Activated T-cell treated with anti-CD3 and anti-CD28 coated beads for 48 hours (primary cell): ENCODE results near the gene TNIP2.
A peak's percentile ranks its signal among the peaks of the same experiment; 100 is the strongest.

Experiments
- DNase-seq: peaks from one replicate; pipeline ENCODE4 v3.0.0-alpha.2; 2020; ENCODE audit warnings: low read depth

The TNIP2 gene

DNA sequence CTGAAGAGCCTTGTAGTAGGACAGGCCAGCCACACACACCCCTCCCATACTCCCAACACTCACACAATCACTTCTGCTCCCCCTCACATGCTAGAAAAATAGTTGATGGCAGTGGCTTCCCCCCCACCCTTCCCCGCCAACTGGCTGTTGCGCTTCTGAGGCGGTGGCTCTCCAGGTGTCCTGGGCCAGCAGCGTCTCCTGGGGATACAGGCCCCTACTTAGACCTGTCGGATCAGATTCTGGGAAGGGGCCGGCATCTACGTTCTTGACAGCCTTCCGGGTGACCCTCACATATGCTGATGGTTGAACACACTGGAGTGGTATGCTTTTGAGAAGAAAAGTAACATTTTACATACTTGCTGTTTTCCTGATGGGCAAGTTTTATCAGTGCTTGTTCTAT, 39.9 kb downstream of the TNIP2 start:
- DNase-seq: no peak

DNA sequence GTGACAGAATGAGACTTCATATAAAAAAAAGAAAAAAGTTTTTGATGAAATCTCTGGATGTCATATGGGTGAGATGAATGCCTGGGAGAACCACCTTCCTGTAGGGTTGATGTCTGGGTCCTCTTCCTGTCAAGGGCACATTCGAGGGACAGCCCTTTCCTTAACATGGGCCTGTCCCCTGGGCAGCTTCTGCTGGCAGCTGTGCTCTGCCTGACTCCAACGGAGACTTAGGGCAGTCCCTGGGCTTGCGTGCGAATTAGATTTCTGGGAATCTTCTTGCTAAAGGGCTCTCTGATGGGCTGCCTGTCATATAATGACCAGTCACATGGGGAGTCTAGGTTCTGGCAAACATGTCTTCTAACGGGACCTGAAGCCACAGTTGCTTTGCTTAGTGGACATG, 40.7 kb downstream of the TNIP2 start:
- DNase-seq: no peak

DNA sequence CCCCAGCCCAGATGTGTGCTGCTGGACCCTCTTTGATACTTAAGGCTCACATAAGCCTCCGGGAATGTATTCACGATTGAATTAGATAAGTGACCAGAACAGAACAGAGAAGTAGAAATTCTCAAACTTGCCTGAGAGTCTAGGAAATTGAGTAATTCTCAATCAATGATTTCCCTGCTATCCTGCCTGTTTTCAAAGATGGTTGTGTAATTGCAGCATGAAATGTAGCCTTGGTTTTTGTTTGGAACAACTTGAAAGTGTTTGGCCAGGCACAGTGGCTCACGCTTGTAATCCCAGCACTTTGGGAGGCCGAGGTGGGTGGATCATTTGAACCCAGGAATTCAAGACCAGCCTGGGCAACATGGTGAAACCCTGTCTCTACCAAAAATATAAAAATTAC, 41.2 kb downstream of the TNIP2 start:
- DNase-seq: no peak

DNA sequence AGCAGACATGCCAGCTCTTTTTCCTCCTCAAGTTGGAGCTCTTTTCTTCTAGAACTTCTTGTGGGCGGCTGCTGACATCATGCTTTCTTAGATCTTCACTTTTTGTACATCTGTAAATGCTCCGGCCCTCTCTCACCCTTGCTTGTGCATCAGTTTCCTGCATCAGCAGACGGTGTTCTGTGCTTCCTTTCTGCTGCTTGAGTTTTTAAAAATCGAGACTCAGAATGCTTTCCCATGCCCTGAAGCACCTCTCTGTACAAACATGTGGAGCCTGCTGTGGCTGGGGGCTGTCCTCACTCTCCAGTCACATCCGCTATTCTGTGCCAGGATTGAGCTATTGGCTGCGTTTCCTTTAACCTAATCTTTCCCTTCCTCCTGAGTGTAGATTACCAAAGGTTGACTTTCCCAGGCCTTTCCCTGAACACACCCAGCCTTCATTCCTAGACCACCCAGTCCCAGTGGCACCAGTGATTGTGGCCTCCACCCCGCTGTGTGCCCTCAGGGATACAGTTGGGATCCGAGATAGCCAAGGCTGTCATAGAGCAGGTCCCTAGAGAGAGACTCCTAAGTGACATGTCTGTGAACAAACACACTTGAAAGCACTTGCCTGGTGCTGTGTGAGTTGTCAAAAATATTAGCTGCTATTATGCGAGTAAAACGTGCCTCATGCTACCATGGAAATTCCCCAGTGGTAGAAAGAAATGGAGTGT, 41.9 kb downstream of the TNIP2 start:
- no peak for DNase-seq

DNA sequence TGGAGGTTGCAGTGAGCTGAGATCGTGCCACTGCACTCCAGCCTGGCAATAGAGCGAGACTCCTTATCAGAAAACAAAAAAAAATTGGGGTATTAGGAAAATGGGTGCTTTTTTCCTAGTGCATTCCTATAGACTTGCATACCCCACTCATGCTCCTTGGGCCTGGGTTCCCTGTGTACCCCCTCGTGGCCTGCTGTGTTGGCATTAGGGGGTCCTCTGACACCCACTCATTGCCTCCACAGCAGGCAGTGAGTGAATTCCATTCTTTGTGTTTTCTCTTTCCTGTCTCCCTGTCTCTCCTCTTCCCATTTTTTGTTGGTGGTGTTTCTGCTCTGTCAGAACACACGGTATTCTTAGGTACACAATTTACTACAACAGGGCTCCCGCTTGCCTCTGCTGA, 42.8 kb downstream of the TNIP2 start:
- no peak for DNase-seq

DNA sequence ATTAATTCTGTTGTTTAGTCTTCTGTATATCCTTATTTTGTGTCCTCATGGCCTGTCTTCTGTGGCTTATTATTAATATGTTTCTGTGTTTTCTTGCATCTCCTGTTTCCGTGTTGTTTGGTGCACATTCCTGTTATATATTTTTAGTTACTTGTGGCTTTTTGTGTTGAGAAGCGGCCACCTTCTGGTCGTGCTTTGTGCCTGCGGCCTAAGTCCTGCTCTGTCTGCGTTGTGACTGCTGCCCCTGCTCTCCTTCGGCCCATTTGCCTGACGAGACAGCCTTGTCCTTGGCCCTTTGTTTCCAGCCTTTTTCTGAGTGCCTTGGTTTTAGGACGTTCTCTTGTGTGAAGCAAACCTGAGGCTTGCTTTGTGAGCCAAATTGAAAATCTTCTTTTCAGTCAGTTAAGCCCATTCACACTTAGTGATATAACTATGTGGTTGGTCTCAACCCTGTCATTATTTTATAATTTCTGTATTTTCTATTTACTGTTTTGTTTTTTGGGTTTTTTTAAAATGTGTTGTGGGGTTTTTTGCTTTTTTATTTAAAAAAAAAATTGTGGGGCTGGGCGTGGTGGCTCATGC, 43.8 kb downstream of the TNIP2 start:
- DNase-seq: no peak

DNA sequence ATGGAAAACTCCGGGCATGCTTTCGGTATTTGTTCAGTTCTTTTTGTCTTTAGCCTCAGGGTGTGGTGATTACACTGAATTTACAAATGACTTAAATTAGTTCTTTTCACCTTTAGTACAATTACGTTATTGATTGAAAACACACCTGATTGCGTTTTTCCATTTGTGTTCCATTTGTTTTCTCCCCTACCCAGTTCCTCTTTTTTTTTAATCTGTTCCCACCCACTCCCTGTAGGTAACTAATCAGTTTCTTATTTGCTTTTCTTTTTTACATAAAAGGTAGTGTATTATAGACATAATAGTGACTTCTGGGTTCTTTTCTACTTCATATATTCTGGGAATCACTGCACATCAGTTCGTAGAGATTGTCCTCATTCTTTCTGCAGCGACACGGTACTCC, 53.4 kb downstream of the TNIP2 start:
- no peak for DNase-seq

DNA sequence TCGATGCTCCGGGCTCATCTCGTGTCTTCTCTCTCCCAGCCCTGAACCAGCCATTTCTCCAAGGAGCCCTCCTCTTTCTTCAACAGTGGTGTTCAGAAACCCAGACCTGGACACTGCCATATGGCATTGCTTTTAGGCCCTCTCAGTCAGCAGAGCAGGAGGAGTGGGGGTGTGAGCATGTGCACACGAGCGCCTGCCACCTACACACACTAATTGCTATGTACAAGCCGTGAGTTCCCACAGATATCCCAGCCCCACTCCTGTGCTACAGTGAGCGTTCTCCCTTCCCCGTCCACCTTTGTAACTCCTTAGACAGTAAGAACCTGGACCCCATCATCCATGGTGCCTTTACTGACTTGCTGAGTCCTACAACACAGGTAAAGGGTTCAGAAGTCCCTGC, 53.8 kb downstream of the TNIP2 start:
- DNase-seq: no peak

DNA sequence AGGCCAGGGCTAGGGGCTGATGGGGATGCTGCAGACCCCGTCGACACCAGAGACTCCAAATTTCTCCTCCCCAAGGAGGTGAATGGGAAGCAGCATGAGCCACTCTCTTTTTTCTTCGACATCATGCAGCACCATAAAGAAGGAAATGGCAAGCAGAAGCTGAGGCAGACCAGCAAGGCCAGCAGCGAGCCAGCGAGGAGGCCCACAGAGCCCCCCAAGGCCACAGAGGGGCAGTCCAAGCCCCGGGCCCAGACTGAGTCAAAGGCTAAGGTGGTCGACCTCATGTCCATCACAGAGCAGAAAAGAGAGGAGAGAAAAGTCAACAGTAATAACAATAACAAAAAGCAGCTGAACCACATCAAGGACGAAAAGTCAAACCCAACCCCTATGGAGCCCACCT, 56.1 kb downstream of the TNIP2 start:
- DNase-seq: no peak

DNA sequence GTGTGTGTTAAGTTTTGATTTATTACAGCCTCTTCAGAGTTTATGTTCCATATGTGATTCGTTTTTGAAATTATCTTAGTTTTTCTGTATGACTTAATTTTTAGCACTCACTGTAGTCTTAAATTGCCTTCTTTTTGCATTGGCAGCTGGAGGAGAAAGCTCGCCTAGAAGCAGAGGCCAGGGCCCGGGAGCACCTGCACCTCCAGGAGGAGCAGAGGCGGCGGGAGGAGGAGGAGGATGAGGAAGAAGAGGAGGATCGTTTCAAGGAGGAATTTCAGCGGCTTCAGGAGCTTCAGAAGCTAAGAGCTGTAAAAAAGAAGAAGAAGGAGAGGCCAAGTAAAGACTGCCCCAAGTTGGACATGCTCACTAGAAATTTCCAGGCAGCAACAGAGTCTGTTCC, 56.6 kb downstream of the TNIP2 start:
- DNase-seq: no peak

DNA sequence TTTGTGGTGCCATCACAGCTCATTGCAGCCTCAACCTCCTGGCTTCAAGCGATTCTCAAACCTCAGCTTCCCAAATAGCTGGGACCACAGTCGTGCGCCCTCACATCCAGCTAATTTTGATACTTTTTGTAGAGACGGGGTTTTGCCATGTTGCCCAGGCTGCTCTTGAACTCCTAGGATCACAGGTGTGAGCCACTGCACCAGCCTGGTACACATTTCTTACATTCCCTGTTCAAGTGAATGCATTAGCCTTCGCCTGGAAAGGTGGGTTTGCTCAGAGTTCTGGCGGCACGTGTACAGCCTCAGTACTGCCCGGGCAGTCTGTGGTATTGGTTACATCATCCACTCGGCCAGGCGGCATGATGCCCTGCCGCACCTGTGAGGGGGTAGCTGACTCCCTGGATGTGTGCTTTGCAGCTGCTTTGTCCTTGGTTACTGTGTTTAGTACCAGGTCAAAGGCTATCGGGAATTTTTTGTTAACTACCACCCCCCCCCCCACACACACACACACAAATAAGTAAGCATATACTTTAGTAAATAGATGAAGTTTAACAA, 57.1 kb downstream of the TNIP2 start:
- DNase-seq: no peak

DNA sequence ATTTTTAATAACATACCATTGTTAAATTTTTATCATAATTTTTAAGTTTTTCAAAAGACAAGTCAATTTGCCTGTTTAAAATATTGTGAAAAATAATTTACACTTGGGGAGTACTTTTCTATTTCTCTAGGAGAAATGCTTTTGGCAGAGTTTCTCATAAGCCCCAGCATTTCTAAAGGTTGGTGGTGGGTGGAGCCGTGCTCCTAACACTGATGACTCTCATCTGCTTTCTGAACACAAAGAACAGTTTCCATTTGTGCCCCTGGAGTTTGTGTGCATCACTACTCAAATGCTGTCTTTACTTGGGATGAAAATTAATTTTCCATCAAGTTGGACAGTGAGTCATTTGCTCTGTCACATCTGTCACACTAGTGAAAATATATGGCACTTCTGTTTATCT, 57.6 kb downstream of the TNIP2 start:
- DNase-seq: no peak

DNA sequence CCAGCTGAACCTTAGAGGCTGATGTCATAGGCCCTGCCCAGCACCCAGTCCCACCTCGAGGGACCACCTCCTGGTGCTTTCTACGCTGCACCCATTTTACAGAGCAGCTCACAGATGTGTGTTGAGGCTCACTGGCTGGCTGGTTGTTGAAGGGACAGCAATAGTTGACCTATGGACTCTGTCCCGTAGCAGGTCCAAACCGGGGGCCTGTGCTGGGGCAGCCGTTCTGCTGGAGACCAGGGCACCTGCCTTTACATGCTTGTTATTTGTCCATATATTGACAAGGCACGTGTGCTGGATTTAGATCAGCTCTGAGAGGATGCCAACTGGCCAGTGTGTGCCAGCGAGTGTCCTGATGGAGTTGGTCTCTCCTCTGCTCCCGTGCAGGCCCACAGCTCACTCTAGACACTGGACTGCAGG, 58.1 kb downstream of the TNIP2 start:
- no peak for DNase-seq

DNA sequence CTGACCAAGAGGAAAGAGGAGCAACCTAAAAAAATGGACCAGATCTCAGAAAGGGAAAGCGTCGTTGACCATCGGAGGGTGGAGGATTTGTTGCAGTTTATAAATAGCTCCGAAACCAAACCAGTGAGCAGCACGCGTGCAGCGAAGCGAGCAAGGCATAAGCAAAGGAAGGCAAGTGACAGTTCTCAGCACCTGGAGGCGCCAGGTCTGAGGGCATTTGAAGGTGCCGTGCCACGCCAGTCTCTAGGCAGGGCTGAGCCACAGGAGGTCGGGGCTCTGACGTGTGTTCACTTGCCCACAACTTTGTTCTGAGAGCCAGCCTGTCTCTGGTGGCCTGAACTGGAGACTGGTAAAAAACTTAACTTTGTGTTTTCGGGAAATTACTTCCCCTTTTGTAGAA, 59.7 kb downstream of the TNIP2 start:
- DNase-seq: no peak

DNA sequence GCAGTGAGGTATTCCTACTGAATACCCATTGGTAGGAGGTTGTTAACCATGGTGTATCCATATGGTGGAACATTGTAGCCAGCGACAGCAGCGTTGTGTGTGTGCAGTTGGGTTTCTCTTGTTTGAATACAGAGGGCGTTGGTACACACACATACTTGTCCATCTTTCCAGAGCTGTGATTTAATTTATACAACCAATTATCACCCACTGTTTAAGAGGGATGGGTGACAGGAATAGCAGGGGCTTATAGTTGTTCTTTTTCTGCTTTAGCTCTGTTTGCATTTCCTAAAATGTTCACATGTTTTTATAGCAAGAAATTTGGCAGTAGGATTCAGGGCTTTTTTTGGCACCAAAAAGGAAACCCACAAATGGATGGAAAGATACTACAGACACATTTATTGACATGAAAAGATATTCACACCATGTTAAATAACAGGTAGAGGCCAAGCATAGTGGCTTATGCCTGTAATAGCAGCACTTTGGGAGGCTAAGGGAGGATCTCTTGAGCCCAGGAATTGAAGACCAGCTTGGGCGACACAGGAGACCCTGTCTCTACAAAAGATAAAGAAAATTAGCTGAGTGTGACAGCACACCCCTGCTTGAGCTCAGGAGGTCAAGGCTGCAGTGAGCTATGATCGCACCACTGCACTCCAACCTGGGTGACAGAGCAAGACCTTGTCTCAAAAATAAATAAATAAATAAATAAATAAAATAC, 60.6 kb downstream of the TNIP2 start:
- DNase-seq: no peak

DNA sequence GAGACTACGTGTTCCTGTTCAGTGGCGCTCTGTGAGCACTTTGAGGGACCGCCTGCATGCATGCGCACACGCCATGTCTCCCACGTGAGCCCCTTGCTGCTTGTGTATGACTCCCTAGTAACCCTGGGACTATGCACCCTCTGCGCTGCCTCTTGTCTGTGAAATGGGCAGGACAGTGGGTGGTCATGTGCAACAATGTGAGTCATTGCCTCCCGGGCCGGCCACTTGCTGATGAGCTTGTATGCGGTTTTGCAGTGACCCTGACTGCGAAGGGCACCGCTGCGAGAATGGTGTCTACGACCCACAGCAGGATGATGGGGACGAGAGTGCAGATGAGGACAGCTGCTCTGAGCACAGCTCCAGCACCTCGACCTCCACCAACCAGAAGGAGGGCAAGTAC, 61.4 kb downstream of the TNIP2 start:
- no peak for DNase-seq

DNA sequence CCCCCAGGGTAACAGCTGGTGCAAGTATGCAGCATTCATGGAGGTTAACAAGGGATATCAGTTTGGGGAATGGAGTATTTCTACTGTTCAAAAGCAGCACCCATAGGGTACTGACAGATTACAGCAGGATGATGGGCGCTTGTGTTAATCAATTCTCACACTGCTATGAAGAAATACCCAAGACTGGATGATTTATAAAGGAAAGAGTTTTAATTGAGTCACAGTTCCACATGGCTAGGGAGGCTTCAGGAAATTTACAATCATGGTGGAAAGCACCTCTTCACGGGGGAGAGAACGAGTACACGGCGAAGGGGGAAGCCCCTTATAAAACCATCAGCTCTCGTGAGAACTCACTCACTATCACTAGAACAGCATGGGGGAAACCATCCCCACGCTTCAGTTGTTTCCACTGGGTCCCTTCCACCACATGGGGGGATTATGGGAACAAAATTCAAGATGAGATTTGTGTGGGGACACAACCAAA, 64.1 kb downstream of the TNIP2 start:
- DNase-seq: peak; percentile 35
